GM19397 (cell line): Measurements from ENCODE around the gene TRIM28.
A peak's percentile ranks its signal among the peaks of the same experiment; 100 is the strongest.
"Not testable (repeated sequence)": the region's sequence is repeated elsewhere in the genome, so short reads cannot be mapped to it uniquely, and the experiment has no call there.

Experiments used
- ATAC-seq: cut with Tn5 transposase; IDR thresholded peaks from one replicate; pipeline ENCODE4 v1.9.1; 2021; ENCODE audit warnings: mild to moderate bottlenecking, moderate library complexity; ENCODE audit not compliant: unreplicated experiment

The TRIM28 gene

DNA sequence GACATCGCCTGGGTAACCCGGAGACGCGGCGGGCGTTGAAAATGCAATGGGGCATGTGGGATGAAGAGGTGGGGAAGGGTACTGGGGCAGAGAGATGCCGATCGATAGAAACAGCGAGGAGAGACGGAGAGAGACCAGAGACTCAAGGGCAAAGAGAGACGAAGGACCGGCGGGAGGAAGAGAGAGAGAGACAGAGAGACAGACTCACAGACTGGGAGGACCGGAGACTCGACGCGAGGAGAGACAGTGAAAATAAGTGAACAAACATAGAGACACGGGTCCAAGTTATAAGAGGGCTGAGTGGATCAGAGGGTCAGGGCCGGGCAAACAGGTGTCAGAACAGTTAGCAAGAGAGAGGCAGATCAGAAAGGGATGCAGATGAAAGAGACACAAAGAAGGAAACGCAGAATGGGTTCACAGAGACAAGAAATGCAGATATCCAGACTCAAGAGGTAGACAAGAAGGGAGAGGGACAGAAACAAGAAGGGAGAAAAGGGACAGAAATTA is 29.8 kb downstream of the TRIM28 start:
- ATAC-seq: no peak

- peak; percentile 43 for ATAC-seq
Observed at GRCh38 chr19:58575183-58576041, 31.5 kb downstream of the TRIM28 start.

DNA sequence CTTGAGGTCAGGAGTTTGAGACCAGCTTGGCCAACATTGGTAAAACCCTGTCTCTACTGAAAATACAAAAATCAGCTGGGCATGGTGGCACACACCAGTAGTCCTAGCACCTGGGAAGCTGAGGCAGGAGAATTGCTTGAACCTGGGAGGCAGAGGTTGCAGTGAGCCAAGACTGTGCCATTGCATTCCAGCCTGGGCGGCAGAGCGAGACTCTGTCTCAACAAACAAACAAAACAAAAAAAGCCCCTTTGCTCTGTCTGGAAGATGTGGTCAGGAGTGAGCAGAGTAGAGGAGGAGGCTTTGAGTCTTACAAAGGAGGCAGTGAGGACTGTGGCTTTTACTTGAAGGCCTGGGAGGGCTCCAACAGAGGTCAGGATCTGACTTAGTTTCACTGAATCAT is 33.7 kb downstream of the TRIM28 start:
- not testable (repeated sequence) for ATAC-seq

DNA sequence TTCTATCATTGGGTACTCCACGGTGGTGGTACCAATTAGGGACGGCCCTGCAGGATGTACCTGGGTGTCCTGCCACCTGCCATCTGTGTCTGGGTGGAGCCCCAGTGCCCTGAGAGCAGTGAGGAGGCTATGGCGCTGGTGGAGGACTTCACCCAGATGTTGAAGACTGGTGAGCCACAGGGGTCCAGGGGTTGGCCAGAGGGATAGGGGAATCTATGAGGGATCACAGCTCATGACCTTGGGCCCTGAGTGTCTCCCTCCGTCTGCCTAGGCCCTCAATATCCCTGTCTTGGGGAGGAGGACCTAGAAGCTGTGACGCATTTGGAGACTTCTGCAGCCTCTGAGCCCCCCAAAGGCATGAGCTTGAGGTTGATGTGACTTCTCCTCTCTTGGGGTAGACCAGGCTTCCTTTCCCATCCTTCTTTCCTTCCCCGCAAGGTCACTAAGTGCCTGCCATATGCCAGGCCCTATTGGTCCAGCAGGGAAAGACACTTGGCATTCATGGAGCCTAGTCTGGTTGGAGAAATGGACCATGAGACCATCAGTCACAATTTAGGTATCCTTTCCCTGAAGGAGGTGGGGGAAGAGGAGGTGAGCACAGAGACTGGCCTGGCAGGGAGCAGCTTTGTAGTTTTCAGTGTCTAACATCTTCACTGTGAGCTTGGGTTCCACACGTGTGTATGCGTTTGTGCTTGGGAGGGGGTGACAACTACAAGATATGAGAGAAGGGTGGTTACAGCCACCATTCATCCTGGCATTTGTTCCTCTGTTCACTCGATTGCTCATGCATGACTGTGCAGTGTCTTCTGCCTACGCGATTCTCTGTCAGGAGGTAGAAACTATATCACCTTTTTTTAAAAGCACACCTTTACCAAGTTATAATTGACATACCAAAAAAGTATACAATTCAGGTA is 34.4 kb downstream of the TRIM28 start:
- no peak for ATAC-seq

DNA sequence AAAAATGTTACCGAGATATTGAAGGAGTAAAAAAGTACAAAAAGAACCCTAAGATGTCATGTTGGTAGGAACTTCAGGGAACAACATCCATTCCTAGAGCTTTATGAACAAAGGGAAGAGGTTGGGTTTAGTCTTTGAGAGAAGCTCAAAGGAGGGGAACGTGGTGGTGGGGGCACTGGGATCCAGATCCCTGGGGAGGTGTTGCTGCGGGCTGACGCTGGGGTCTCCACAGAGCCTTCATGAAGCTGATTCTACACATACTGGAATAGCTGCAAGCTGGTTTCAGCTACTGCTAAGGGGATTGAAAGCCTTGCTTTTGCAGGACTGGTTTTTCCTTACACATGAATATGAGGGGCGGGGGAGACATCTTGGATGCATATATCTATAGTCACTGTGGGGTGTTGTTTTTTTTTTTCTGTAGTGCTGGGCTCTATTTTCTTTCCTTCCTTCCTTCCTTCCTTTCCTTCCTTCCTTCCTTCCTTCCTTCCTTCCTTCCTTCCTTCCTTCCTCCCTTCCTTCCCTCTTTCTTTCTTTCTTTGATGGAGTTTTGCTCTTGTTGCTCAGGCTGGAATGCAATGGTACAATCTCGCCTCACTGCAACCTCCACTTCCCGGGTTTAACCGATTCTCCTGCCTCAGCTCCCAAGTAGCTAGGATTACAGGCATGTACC is 35.7 kb downstream of the TRIM28 start:
- no peak for ATAC-seq

DNA sequence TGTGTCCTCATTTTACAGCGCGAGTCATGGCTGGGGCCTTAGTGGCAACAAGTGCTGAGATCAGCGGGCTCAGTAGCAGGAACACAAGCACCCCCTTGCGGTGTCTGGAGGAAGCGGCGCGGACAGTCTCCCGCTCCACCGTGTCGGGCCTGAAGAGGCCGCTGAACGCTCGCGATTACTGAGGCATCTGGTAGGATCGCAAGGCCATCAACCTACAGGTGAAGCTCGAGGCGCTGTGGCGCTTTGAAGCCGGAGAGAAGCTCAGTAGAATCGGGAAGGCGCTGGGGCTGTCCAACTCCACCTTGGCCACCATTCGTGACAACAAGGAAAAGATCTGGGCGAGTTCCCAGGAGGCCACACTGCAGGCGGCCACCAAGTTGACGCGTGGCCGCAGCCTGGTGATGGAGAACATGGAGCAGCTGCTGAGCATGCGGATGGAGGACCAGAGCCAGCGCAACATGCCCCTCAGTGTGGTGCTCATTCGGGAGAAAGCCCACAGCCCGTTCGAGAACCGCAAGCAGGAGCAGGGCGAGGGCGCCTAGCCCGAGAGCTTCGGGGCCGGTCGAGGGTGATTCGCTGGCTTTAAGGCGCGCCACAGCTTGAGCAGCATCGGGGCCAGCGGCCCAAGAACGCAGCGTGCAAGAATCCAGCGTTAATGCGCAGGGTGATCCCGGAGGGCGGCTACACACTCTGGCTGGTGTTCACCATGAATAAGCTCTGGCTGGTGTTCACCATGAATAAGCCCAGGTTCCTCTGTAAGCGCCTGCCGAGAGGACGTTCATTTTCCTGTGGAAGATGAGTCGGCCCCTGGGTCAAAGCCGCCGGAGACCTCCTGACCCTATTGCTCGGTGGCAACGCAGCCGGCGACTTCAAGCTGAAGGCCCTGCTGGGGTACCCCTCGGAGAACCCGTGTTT is 37.6 kb downstream of the TRIM28 start:
- ATAC-seq: peak; percentile 85

DNA sequence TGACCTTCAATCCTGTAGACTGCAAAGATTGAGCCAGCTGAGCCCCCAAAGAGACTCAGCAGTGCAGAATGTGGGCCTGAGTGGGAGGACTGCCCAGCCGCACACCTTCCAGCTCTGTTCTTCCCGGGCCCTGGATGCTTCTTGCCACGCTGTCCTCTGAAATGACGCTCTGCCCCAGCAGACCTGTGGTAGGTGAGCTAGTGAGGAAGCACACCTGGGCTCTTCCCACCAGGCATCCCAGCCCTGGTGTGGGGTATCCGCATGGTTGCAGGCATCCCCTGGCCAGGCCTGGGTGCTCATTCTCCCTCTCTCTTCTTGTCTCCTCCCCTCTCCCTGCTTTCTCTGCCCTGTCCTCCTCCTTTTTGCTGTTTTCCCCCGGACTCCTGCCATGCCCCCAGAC is 39.1 kb downstream of the TRIM28 start:
- ATAC-seq: no peak

DNA sequence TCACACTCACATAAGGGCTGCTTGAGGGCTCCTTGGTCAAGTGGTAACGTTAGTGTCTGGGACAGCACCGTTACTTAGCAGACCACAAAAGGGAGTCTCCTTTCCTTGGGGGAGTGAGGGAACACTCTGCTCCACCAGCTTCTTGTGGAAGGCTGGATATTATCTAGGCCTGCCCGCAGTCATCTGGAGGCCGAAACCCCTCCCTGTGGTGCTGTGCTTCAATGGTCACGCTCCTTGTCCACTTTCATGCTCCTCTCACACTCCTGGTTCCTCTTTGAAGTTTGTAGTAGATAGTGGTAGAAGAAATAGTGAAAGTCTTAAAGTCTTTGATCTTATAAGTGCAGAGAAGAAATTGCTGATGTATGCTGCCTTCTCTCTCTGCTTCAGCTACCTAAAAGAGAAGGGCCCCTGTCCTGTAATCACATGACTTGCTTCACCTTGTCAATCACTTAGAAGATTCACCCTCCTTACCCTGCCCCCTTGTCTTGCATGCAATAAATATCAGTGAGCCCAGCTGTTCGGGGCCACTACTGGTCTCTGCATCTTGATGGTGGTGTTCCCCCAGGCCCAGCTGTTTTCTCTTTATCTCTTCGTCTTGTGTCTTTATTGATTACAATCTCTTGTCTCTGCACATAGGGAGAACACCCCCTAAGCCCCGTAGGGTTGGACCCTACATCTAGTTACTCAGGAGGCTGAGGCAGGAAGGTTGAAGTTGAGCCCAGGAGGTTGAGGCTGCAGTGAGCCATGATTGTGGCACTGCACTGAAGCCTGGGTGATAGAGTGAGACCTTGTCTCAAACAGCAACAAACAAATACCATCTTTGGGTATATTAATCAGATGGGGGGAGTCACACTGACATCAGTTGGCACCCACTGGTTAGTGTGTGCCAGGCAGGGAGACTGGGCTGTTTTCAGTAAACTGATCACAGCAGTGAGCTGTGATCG is 40.9 kb downstream of the TRIM28 start:
- no peak for ATAC-seq

GRCh38 chr19:58585442-58586132 is 41.7 kb downstream of the TRIM28 start:
- ATAC-seq: no peak

- ATAC-seq: no peak
Observed at GRCh38 chr19:58586133-58586765, 42.4 kb downstream of the TRIM28 start.
